ENCODE results near the gene ERLIN1.
"Not testable (repeated sequence)": the region's sequence is repeated elsewhere in the genome, so short reads cannot be mapped to it uniquely, and the experiment has no call there.

ERLIN1 gene

GRCh38 chr10:100138921-100139496 lies 46.8 kb downstream of the ERLIN1 start:
- no peak for DNase-seq (ENCODE audit: low read depth in 3 of 3, low spot score in 1 of 3)

GRCh38 chr10:100135486-100135885 lies 50.3 kb downstream of the ERLIN1 start:
- DNase-seq (ENCODE audit: low read depth in 3 of 3, low spot score in 1 of 3), result no peak

- no peak for DNase-seq (ENCODE audit: low read depth in 3 of 3, low spot score in 1 of 3)
Observed at GRCh38 chr10:100133801-100134200, 52.0 kb downstream of the ERLIN1 start.

- no peak for DNase-seq (ENCODE audit: low read depth in 3 of 3, low spot score in 1 of 3)
Observed at GRCh38 chr10:100132427-100132826, 53.4 kb downstream of the ERLIN1 start.

- no peak for DNase-seq (ENCODE audit: low read depth in 3 of 3, low spot score in 1 of 3)
Observed at GRCh38 chr10:100131571-100131970, 54.3 kb downstream of the ERLIN1 start.

GRCh38 chr10:100130831-100131230 lies 55.0 kb downstream of the ERLIN1 start:
- no peak for DNase-seq (ENCODE audit: low read depth in 3 of 3, low spot score in 1 of 3)

GRCh38 chr10:100129424-100129823 lies 56.4 kb downstream of the ERLIN1 start:
- DNase-seq (ENCODE audit: low read depth in 3 of 3, low spot score in 1 of 3), result no peak

GRCh38 chr10:100128951-100129350 lies 56.9 kb downstream of the ERLIN1 start:
- no peak for DNase-seq (ENCODE audit: low read depth in 3 of 3, low spot score in 1 of 3)

GRCh38 chr10:100125335-100125734 lies 60.5 kb downstream of the ERLIN1 start:
- not testable (repeated sequence) for DNase-seq (ENCODE audit: low read depth in 3 of 3, low spot score in 1 of 3)

GRCh38 chr10:100124097-100124496 lies 61.7 kb downstream of the ERLIN1 start:
- no peak for DNase-seq (ENCODE audit: low read depth in 3 of 3, low spot score in 1 of 3)

- DNase-seq (ENCODE audit: low read depth in 3 of 3, low spot score in 1 of 3), result no peak
Observed at GRCh38 chr10:100122780-100123179, 63.0 kb downstream of the ERLIN1 start.

- DNase-seq (ENCODE audit: low read depth in 3 of 3, low spot score in 1 of 3), result no peak
Observed at GRCh38 chr10:100120550-100120949, 65.3 kb downstream of the ERLIN1 start.

GRCh38 chr10:100119726-100120125 lies 66.1 kb downstream of the ERLIN1 start:
- no peak for DNase-seq (ENCODE audit: low read depth in 3 of 3, low spot score in 1 of 3)

- DNase-seq (ENCODE audit: low read depth in 3 of 3, low spot score in 1 of 3), result no peak
Observed at GRCh38 chr10:100114976-100115770, 70.7 kb downstream of the ERLIN1 start.

- no peak for DNase-seq (ENCODE audit: low read depth in 3 of 3, low spot score in 1 of 3)
Observed at GRCh38 chr10:100114460-100114859, 71.4 kb downstream of the ERLIN1 start.

GRCh38 chr10:100109670-100110069 lies 76.2 kb downstream of the ERLIN1 start:
- no peak for DNase-seq (ENCODE audit: low read depth in 3 of 3, low spot score in 1 of 3)

- no peak for DNase-seq (ENCODE audit: low read depth in 3 of 3, low spot score in 1 of 3)
Observed at GRCh38 chr10:100106865-100107264, 79.0 kb downstream of the ERLIN1 start.

GRCh38 chr10:100104300-100104699 lies 81.5 kb downstream of the ERLIN1 start:
- no peak for DNase-seq (ENCODE audit: low read depth in 3 of 3, low spot score in 1 of 3)

GRCh38 chr10:100103581-100103980 lies 82.2 kb downstream of the ERLIN1 start:
- no peak for DNase-seq (ENCODE audit: low read depth in 3 of 3, low spot score in 1 of 3)

GRCh38 chr10:100101192-100102076 lies 84.4 kb downstream of the ERLIN1 start:
- DNase-seq (ENCODE audit: low read depth in 3 of 3, low spot score in 1 of 3), result no peak

- DNase-seq (ENCODE audit: low read depth in 3 of 3, low spot score in 1 of 3), result no peak
Observed at GRCh38 chr10:100100651-100101184, 85.1 kb downstream of the ERLIN1 start.

Data from stimulated activated CD4-positive, alpha-beta T cell treated with anti-CD3 and anti-CD28 coated beads, TNF-alpha, amount 100 ng/mL, for 1 hour (primary cell).